HG03439 (cell line): ENCODE results near the gene SLC17A5.
"Not testable (repeated sequence)": the region's sequence is repeated elsewhere in the genome, so short reads cannot be mapped to it uniquely, and the experiment has no call there.

ENCODE experiments used
- ATAC-seq: cut with Tn5 transposase; IDR thresholded peaks from one replicate; pipeline ENCODE4 v1.9.1; 2021; ENCODE audit warnings: mild to moderate bottlenecking, moderate library complexity; ENCODE audit not compliant: unreplicated experiment

SLC17A5 gene

GRCh38 chr6:73653571-73654424 is at the start of gene SLC17A5:
SLC17A5 (minus strand) TSS chr6:73653992; CDS start chr6:73653886, 106 bp downstream.
- peak; percentile 90 for ATAC-seq

GRCh38 chr6:73703466-73703865 is 49.7 kb upstream of the SLC17A5 start:
- no peak for ATAC-seq

GRCh38 chr6:73702444-73702843 is 48.7 kb upstream of the SLC17A5 start:
- no peak for ATAC-seq

GRCh38 chr6:73699676-73700459 is 46.1 kb upstream of the SLC17A5 start:
- no peak for ATAC-seq

GRCh38 chr6:73696966-73697655 is 43.3 kb upstream of the SLC17A5 start:
- no peak for ATAC-seq

- ATAC-seq = peak; percentile 63
These were observed 42.0 kb upstream of the SLC17A5 start, which contains the start of gene CD109 for GRCh38 chr6:73695619-73696421. CD109 (plus strand) TSS chr6:73696203; CDS start chr6:73696216, 13 bp downstream.

- no peak for ATAC-seq
These were observed 41.1 kb upstream of the SLC17A5 start for GRCh38 chr6:73694711-73695411.

GRCh38 chr6:73691512-73691911 is 37.7 kb upstream of the SLC17A5 start:
- ATAC-seq = no peak

GRCh38 chr6:73690056-73690455 is 36.3 kb upstream of the SLC17A5 start:
- no peak for ATAC-seq

- ATAC-seq = no peak
These were observed 34.6 kb upstream of the SLC17A5 start for GRCh38 chr6:73688351-73688750.

- not testable (repeated sequence) for ATAC-seq
These were observed 29.8 kb upstream of the SLC17A5 start for GRCh38 chr6:73683574-73683973.

GRCh38 chr6:73680289-73680918 is 26.6 kb upstream of the SLC17A5 start:
- no peak for ATAC-seq

GRCh38 chr6:73679846-73680245 is 26.1 kb upstream of the SLC17A5 start:
- not testable (repeated sequence) for ATAC-seq

GRCh38 chr6:73679009-73679408 is 25.2 kb upstream of the SLC17A5 start:
- no peak for ATAC-seq

- peak; percentile 97 for ATAC-seq
These were observed 21.8 kb upstream of the SLC17A5 start for GRCh38 chr6:73675466-73676098.

- ATAC-seq = no peak
These were observed 18.3 kb upstream of the SLC17A5 start for GRCh38 chr6:73671911-73672685.

GRCh38 chr6:73669005-73669404 is 15.2 kb upstream of the SLC17A5 start:
- ATAC-seq = no peak

- ATAC-seq = no peak
These were observed 14.0 kb upstream of the SLC17A5 start for GRCh38 chr6:73667798-73668197.
